Measurements from ENCODE around the gene TM9SF1.

DNA sequence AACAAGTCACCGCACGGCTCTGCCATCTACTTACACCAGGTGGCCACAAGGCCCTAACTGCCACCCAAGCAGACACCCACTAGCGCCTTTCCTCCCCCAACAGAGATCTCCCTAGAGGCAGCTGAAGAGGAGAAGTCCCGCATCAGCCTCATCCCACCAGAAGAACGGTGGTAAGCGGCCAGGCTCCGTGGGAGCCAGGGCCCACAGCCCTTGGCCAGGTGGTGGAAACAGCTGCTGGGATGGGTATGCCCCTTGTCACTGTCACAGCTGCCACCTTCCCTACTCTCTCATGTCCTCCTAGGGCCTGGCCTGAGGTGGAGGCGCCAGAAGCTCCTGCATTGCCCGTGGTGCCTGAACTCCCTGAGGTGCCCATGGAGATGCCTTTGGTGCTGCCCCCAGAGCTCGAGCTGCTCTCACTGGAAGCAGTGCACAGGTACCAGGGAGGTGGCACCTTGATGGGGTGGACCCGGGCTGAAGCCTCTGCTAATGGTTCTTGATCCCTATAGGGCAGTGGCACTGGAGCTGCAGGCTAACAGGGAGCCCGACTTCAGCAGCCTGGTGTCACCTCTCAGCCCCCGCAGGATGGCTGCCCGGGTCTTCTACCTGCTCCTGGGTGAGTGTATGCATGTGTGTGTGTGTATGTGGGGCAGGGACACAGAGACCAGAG is 15.8 kb downstream of the TM9SF1 start:
- TF ChIP-seq EZH2 (IDR thresholded peaks at IDR 0.05; ENCODE audit: borderline replicate concordance, low read depth, low read length, poor library complexity, severe bottlenecking), result no peak
- TF ChIP-seq, protein P1, sequence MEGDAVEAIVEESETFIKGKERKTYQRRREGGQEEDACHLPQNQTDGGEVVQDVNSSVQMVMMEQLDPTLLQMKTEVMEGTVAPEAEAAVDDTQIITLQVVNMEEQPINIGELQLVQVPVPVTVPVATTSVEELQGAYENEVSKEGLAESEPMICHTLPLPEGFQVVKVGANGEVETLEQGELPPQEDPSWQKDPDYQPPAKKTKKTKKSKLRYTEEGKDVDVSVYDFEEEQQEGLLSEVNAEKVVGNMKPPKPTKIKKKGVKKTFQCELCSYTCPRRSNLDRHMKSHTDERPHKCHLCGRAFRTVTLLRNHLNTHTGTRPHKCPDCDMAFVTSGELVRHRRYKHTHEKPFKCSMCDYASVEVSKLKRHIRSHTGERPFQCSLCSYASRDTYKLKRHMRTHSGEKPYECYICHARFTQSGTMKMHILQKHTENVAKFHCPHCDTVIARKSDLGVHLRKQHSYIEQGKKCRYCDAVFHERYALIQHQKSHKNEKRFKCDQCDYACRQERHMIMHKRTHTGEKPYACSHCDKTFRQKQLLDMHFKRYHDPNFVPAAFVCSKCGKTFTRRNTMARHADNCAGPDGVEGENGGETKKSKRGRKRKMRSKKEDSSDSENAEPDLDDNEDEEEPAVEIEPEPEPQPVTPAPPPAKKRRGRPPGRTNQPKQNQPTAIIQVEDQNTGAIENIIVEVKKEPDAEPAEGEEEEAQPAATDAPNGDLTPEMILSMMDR (conservative IDR thresholded peaks at IDR 0.05; ENCODE audit: low read depth, low read length), result no peak
